Measurements from ENCODE around the gene RAF1.
"Not testable (repeated sequence)": the region's sequence is repeated elsewhere in the genome, so short reads cannot be mapped to it uniquely, and the experiment has no call there.

The RAF1 gene

GRCh38 chr3:12560505-12561190 lies 103.3 kb downstream of the RAF1 start:
- no peak for DNase-seq (ENCODE audit: low read depth, low spot score)

GRCh38 chr3:12559520-12559919 lies 104.4 kb downstream of the RAF1 start:
- DNase-seq (ENCODE audit: low read depth, low spot score) = no peak

DNA sequence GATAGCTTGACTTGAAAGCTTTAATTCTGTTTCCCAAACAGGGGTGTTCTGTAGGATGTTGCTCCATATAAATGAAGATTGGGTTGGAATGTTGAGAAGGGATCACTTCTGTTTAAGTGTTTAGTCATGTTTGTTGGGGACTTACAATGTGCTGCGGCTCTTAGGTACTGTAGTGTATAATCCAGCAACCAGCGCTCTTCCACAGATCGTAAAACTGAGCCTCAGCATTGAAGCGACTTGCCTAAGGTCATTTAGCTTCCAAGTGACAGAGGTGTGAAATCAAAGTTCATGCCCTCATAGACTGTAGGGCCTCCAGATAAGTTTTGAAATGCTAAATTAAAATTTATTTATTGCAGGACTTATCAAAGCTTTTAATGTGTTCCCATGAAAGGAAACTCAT lies 105.2 kb downstream of the RAF1 start:
- no peak for DNase-seq (ENCODE audit: low read depth, low spot score)

DNA sequence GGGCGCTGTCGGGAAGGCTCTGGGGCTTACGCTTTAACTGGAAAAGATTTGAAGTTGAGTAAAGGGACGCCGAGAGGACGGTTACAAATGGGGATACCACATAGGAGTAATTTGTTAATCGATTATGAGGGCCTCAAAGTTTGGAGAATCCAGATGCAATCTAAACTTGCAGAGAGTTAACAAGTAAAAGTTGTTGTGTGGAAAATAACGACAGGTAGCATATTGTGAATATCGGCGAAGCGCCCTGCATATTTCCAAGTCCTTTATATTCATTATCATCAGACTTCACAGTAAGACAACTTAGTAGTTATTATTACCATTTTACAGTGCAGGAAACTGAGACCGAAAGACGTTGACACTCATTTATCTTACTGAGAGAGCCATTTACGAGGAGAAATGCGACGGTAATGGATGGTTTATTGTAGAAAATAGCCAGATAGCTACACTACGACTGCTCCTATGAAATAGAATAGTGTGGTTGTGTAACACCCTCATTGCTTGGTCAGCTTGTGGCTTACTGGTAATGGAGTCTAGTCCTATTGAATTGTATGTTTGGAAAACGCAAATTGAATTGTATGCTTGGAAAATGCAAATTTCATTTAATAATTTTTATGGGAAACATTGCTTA lies 106.3 kb downstream of the RAF1 start:
- no peak for DNase-seq (ENCODE audit: low read depth, low spot score)

DNA sequence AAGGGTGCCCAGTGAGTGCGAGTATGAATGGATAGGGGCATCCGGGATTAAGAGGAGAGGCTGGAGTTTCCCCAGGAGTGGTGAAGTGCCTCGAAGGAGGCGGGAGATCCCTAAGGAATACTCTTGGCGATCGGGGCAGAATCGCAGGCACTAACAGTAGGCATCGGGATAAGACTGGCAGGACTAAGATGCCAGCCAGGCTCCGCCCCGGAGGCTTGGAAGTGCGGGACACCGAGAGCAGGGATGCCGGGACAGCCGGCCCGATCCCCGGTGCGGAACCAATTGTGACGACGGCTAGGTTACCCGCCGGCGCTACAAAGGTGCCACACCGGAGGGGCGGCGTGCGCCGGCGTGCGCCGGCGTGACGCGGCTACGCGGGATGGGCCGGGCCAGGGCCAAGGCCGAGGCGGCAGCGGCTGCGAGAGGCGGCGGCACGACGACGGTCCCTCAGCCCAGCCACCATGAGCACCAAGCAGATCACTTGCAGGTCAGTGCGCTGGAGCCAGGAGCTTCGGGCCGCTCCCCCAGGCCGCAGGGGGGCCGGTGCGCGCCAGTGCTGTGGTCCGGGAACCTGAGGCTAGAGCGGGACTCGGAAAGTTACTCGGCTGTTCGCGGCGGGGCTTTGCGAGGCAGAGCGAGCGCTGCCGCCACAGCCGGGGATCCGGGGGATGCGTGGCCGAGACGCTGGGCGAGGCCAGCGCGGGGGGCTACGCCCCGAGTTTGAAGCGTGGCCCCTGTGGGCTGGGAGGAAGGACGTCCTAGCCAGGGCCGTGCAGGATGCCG lies 107.0 kb downstream of the RAF1 start, which contains the start of gene MKRN2:
TSS of gene MKRN2 (plus strand) at position 398 of the 783 bp plus-strand sequence. CDS start at position 462, 64 bp downstream.
- peak; percentile 63 for DNase-seq (ENCODE audit: low read depth, low spot score)

- DNase-seq (ENCODE audit: low read depth, low spot score) = no peak
Measured at GRCh38 chr3:12556314-12556689, 107.6 kb downstream of the RAF1 start.

DNA sequence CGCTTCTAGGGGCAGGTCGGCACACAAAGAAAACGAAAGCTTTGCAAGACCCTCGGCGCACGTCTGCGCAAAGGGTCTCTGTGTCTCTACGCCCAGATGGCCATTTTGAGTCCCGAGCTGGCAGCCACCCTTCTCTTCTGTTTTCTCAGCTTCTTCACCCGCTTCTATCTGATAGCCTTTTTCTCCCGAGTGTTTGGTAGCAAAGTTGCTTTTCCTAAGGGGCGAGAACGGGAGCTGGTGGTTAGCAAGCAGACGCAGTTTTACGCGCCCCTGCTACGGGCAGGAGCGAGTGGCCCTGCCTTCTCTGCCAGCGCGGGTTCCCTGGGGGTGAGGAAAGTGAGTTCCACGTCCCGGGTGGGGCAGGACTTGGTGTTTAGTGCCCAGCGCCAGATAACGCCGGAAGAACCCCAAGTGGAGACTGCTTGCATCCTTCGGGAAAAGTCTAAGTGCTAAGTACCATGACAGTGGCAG lies 110.0 kb downstream of the RAF1 start:
- DNase-seq (ENCODE audit: low read depth, low spot score) = no peak

- no peak for DNase-seq (ENCODE audit: low read depth, low spot score)
Measured at GRCh38 chr3:12549971-12550760, 113.8 kb downstream of the RAF1 start.

DNA sequence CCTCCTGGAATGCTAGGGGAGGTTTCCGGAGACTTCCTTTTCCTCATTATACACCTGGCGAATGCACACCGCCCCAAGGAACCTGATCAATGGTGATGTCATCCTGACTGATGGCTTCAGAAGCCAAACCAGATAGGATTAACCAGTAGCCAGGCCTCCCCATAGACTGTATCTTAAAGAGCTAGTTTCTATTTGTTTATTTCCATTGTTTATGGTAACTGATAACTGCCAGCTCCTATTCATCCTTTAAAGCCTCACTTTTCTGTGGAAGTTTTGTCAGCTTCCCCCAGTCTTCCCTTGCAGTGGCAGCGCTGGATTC lies 118.5 kb downstream of the RAF1 start, which contains the start of gene MKRN2OS:
TSS of gene MKRN2OS (minus strand) at position 27 of the 319 bp plus-strand sequence. CDS start 35 bp downstream, outside the sequence.
- DNase-seq (ENCODE audit: low read depth, low spot score) = no peak

GRCh38 chr3:12544652-12545472 lies 119.1 kb downstream of the RAF1 start:
- no peak for DNase-seq (ENCODE audit: low read depth, low spot score)

DNA sequence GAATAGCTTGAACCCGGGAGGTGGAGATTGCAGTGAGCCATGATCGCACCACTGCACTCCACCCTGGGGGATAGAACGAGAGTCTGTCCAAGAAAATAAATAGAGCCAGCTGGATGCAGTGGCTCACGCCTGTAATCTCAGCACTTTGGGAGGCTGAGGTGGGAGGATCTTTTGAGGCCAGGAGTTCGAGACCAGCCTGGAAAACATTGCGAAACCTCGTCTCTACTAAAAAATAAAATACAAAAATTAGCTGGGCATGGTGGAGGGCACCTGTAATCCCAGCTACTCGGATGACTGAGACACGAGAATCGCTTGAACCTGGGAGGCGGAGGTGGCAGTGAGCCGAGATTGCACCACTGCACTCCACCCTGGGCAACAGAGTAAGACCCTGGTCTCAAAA lies 120.4 kb downstream of the RAF1 start:
- DNase-seq (ENCODE audit: low read depth, low spot score) = not testable (repeated sequence)

- DNase-seq (ENCODE audit: low read depth, low spot score) = no peak
Measured at GRCh38 chr3:12541625-12542024, 122.3 kb downstream of the RAF1 start.

GRCh38 chr3:12536423-12536822 lies 127.5 kb downstream of the RAF1 start:
- DNase-seq (ENCODE audit: low read depth, low spot score) = no peak
